Stimulated activated CD8-positive, alpha-beta memory T cell treated with anti-CD3 and anti-CD28 coated beads, Interleukin-7, amount 100 ng/mL, for 48 hours (primary cell): ENCODE data around the gene LINGO4.
A peak's percentile ranks its signal among the peaks of the same experiment; 100 is the strongest.
"Not testable (repeated sequence)": the region's sequence is repeated elsewhere in the genome, so short reads cannot be mapped to it uniquely, and the experiment has no call there.

Experiments
- DNase-seq, 2 donors: peaks; one replicate each; pipeline ENCODE4 v3.0.0-alpha.2; 2020; ENCODE audit warnings: low read depth in 1 of 2; ENCODE audit errors: extremely low read depth in 1 of 2

The LINGO4 gene

DNA sequence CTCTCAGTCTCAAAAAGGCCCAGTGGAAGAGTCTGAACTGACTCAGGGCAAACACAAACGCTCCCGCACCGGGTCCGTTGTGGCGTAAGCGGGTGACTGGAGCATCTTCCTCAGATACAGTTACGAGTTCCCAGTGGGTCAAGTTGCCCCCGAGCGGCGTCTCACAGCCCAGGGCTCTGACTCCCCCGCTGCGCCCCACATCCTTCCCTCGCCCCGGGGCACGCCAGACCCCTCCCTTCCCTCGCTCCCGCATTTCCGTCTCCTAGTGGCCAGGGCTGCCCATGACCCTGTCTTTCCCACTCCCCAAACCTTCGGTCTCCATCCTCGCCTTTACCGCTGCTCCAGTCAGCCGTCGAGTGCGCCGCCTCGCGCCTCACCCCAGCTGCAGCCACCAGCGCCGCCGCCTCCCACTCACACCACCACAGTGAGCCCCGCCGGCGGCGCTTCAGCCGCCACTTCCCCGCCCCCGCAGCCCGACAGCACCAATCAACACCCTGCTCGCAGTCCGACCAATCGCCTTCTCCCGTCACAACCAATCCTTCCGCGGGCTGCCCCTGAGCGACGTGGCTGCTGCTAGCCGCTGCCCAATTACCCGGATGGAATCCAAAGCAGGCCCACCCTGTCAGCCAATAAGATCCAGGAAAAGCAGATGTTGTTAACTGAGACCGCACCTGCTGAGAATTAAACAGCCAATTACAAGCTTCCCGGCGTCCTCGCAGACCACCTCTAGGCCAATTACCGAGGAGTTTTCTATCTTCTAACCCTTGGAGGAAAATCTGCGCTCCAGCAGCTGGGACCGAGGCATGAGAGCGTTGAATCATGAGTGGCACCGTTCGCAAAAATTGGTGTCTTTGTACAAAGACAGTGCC lies 14.9 kb downstream of the LINGO4 start, which contains the start of gene TDRKH:
Gene TDRKH, minus strand, starts transcription at position 430 of the 869 bp plus-strand sequence. CDS start 7,478 bp downstream, outside the sequence.
- peak; percentile 97 to 99 for DNase-seq

- DNase-seq: no peak
Observed at GRCh38 chr1:151787689-151788088, 17.5 kb downstream of the LINGO4 start.

DNA sequence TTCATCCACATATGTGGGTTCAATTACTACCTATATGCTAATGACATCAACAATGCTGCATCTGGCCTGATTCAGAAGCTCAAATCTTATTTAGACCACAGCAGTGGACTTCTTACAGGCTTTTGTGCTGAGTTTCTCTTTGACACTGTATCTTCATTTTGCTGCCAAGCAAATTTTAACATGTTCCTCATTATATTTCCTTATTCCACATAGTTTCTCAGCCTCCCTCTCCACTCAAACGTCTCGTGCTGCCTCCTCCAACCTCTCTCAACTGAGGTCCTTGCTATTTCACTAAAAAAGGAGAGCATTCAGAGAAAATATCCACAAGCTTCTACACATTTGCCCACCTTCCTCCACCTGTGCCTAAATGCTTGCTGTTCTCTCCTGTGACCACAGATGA lies 21.4 kb downstream of the LINGO4 start:
- no peak for DNase-seq

- no peak for DNase-seq
Observed at GRCh38 chr1:151782741-151783140, 22.5 kb downstream of the LINGO4 start.

GRCh38 chr1:151782026-151782425 lies 23.2 kb downstream of the LINGO4 start:
- DNase-seq: not testable (repeated sequence)

DNA sequence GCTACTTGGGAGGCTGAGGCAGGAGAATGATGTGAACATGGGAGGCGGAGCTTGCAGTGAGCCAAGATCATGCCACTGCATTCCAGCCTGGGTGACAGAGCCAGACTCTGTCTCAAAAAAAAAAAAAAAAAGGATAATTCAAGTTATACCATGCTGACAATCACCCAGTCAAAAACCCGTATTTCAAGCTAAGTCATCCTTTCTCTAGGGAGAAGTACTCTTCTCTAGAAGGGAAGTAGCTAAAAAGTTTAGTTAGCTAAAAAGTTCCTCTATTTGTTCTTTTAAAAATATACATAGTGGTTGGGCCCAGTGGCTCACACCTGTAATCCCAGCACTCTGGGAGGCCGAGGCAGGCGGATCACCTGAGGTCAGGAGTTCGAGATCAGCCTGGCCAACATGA lies 24.5 kb downstream of the LINGO4 start:
- DNase-seq: not testable (repeated sequence)

- no peak for DNase-seq
Observed at GRCh38 chr1:151779852-151780251, 25.4 kb downstream of the LINGO4 start.

DNA sequence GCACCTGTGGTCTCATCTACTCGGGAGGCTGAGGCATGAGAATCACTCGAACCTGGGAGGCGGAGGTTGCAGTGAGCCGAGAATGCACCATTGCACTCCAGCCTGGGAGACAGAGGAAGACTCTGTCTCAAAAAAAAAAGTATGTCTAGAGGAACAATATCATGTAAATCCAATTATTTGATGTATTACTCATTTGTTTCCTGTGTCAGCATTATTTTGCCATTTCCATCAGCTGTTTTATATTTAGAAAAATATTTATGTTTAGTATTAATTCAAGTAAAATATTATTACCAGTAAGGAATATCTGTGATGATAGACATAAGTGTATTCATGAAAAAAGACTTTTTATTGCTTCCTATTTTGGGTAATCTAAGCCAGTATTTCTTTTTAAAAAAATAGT lies 27.9 kb downstream of the LINGO4 start:
- DNase-seq: no peak

- DNase-seq: no peak
Observed at GRCh38 chr1:151776665-151777062, 28.6 kb downstream of the LINGO4 start.

GRCh38 chr1:151775894-151776664 lies 29.1 kb downstream of the LINGO4 start:
- no peak for DNase-seq

DNA sequence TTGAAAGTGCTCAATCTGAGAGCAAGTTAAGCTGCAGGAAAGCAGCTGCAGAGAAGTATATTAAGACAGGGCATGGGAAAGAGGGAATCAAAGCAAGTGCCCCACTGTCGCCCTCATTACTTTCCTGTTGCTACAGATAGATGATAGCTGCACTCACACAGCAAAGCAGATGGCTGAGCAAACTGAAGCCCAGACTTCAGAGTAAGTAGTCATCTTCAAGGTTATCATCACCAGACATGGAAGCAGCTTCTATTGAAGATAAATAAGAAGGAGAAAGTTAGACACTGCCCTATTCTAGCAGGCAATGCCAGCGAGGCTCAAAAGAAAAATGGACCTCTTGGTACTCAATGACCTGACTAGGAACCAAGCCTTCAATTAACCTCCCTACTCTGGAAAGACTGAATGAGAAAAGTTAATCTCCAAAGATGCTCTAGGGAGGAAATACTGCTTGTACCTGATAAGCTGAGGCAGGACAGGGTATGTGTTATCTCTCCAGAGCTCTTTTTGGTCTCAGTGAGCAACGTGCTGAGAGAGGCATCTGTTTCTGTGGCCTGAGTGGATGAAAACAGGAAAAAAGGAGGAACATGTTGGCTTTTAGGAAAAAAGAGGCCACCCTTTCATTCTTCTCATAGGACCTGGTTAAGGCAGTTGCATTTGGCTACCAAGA lies 30.8 kb downstream of the LINGO4 start:
- DNase-seq: no peak

DNA sequence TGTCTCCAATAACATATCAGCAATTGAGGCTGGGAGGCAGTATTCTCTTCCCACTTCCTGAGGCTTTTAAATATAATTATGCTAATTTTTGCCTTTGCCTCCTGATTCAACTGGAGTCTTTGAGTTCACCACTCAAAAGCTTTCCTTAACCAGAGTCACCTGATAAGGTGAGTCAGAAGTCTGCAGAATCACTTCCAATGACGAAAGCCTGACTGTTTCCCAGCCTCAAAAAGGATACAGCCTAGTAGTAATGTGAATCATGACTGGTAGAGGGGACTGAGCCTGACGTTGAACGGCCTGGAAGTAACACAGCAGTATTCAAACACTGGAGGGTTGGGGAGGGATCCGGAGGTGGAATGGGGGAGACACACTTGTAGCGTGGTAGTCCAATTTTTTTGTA lies 31.5 kb downstream of the LINGO4 start:
- DNase-seq: no peak

DNA sequence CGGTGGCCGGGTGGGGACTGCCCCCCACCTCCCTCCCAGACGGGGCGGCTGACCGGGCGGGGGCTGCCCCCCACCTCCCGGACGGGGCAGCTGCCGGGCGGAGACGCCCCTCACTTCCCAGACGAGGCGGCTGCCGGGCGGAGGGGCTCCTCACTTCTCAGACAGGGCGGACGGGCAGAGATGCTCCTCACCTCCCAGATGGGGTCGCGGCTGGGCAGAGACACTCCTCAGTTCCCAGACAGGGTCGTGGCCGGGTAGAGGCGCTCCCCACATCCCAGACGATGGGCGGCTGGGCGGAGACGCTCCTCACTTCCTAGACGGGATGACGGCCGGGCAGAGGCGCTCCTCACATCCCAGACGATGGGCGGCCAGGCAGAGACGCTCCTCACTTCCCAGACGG lies 35.9 kb downstream of the LINGO4 start:
- not testable (repeated sequence) for DNase-seq

DNA sequence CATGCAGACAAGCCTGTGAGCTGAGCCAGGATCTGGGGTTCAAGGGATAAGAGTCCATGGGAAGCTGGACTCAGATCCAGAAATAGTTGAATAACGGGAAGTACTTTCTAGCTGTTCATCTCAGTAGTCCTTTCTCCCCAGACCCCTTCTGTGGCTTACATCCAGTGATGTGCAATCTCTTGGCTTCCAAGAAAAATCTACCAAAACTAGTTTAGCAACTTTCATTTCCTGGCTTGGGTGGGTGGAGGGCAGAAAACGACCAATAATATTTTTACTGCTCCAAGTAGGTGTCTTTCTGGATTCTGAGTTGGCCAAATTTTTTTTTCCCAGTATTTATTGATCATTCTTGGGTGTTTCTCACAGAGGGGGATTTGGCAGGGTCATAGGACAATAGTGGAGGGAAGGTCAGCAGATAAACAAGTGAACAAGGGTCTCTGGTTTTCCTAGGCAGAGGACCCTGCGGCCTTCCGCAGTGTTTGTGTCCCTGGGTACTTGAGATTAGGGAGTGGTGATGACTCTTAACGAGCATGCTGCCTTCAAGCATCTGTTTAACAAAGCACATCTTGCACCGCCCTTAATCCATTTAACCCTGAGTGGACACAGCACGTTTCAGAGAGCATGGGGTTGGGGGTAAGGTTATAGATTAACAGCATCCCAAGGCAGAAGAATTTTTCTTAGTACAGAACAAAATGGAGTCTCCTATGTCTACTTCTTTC lies 36.7 kb downstream of the LINGO4 start:
- not testable (repeated sequence) for DNase-seq

DNA sequence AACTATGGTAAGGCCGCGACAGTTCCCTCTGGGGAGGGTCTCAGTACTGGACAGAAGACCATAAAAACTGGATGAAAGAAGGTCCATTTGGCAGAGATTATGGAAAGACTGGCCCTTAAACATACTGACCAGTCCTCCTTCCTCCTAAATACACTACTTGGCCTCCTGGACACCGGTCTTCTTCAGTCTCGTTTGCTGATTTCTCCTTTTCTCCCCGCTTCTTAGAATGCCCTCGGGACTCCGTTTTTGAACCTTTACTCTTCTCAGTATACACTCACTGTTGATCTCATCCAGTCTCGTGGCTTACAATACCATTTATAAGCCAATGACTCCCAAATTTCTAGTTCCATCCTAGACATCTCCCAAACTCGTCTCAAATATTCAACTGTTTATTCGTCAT lies 41.2 kb downstream of the LINGO4 start:
- no peak for DNase-seq

GRCh38 chr1:151762941-151763921 lies 42.0 kb downstream of the LINGO4 start, which contains the start of gene MRPL9:
MRPL9 (minus strand) TSS chr1:151763496; CDS start chr1:151763479, 17 bp downstream.
- peak; percentile 72 to 83 for DNase-seq

DNA sequence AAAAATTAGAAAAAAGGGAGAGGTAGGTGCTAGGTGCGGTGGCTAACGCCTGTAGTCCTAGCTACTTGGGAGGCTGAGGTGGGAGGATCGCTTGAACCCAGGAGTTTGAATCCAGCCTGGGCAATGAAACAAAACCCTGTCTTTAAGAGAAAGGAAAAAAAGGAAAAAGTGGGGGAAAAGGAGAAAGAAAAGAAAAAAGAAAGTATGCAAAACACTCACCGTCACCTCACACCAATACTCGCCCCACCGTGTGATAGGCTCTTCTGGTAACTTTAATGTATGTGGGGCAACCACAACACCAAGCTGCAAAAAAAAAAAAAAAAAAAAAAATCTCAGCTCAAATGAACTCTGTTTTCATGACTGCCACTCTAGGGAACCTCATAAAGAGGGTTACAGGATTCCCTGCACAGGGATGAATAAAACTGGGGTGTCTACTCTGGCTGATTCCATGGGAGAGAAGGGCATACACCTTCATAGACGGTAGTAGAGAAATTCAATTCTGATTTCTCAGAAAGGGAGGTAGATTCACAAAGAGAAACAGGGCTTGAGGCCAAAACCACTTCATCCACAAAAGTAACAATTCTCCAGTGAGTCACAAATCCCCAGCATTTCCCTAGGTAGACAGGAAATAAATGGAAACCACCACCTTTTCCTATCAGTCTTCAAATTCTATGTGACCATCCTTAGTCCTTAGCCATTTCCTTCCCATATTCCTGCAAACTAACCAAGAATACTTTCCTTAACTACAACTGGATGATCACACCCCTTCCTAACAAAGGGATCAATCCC lies 44.4 kb downstream of the LINGO4 start:
- no peak for DNase-seq

DNA sequence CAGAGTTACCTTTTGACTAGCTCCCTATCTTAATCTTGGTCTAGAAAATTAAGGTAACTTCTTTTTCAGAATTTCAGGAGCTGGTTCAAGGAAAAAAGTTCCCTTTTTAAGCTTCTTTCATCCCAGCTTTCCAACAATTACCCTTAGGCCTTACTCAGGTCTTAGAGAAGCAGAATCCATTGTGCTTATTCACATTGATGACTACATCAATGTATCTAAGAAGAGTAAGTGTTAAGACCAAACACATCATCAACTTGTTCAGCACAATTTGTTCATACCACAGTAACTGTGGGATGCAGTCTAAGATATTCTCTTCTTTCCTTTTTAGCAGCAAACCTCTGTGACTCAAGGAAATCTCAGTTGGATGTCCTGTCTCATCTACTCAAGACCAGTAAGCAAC lies 46.0 kb downstream of the LINGO4 start:
- no peak for DNase-seq

DNA sequence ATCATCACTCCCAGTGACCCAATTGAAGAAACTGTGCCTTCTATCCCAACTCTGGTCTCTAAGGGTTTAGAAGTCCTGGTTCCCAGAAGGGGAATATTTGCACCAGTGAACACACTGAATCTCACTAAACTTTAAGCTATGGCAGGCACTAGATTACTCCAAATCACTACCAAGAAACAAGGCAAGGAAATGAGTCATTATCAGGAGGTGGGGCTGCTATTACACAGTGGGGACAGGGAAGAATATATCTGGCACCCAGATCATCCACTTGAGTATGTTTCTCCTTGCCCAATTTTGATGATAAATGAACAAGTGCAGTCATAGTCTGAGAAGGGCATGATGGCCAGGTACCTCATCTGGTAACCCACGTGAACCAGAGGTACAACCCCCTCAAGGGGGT lies 48.9 kb downstream of the LINGO4 start:
- no peak for DNase-seq
